ENCODE results near the gene CTDSP1. TPM values are rescaled to one million over a fixed set of nuclear protein-coding genes. Genes with fewer than 3 reads are reported as not detected.

Gene CTDSP1
- total and polyA plus RNA-seq, 4 donors, result 38.3 to 76.5 (median 56.6) TPM

GRCh38 chr2:218432676-218433365, 33.2 kb downstream of the CTDSP1 start:
- no peak overlapping the region for H3K9ac ChIP-seq (ENCODE audit: low read depth in 1 of 2, low read length in 2 of 2)
- TF ChIP-seq RXRA (IDR thresholded peaks at IDR 0.05) (no peak), HNF4G (IDR thresholded peaks at IDR 0.05) (no peak), ZBTB33 (IDR thresholded peaks at IDR 0.05) (no peak), FOXA2 (IDR thresholded peaks at IDR 0.05) (no peak), NR2F2 (IDR thresholded peaks at IDR 0.05) (no peak), JUND (IDR thresholded peaks at IDR 0.05) (no peak), YY1 (IDR thresholded peaks at IDR 0.05) (no peak)
- TF ChIP-seq, protein P1, sequence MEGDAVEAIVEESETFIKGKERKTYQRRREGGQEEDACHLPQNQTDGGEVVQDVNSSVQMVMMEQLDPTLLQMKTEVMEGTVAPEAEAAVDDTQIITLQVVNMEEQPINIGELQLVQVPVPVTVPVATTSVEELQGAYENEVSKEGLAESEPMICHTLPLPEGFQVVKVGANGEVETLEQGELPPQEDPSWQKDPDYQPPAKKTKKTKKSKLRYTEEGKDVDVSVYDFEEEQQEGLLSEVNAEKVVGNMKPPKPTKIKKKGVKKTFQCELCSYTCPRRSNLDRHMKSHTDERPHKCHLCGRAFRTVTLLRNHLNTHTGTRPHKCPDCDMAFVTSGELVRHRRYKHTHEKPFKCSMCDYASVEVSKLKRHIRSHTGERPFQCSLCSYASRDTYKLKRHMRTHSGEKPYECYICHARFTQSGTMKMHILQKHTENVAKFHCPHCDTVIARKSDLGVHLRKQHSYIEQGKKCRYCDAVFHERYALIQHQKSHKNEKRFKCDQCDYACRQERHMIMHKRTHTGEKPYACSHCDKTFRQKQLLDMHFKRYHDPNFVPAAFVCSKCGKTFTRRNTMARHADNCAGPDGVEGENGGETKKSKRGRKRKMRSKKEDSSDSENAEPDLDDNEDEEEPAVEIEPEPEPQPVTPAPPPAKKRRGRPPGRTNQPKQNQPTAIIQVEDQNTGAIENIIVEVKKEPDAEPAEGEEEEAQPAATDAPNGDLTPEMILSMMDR (IDR thresholded peaks at IDR 0.05; ENCODE audit: low read depth, low read length, missing input control), result no peak

DNA sequence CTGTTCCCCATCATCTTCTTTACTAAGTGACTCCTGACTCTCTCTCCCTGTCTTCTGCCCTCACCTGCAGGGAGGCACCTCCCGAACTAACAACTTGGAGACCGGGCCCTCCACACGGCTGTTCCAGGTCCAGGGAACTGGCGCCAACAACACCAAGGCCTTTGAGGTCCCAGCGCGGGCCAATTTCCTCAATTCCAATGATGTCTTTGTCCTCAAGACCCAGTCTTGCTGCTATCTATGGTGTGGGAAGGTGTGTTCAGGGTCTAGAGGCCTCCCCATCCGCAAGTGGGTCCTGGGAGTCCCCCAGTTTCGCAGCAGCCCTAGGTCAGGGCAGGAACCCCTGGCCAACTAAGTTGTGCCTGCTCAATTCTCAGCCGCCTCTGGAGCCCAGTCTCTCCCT, 34.8 kb downstream of the CTDSP1 start:
- DNase-seq (ENCODE audit: low spot score), result no peak
- no peak overlapping the region for H3K4me3 ChIP-seq (ENCODE audit: low read depth in 1 of 3, low read length in 3 of 3)
- no peak for TF ChIP-seq FOXA1 (IDR thresholded peaks at IDR 0.05)
- TF ChIP-seq, protein P1 (IDR thresholded peaks at IDR 0.05; ENCODE audit: low read depth, low read length, missing input control), result no peak
- no peak for TF ChIP-seq HNF4G (IDR thresholded peaks at IDR 0.05)
- no peak for TF ChIP-seq EGR1 (IDR thresholded peaks at IDR 0.05; ENCODE audit: low read depth in 2 of 2)
- TF ChIP-seq JUND (IDR thresholded peaks at IDR 0.05), result no peak
- TF ChIP-seq RXRA (IDR thresholded peaks at IDR 0.05), result no peak
- no peak for TF ChIP-seq SP1 (IDR thresholded peaks at IDR 0.05)
- no peak for TF ChIP-seq TAF1 (conservative IDR thresholded peaks at IDR 0.05)
- TF ChIP-seq, protein P2, sequence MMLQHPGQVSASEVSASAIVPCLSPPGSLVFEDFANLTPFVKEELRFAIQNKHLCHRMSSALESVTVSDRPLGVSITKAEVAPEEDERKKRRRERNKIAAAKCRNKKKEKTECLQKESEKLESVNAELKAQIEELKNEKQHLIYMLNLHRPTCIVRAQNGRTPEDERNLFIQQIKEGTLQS (IDR thresholded peaks at IDR 0.05), result no peak
- TF ChIP-seq HNF4A (conservative IDR thresholded peaks at IDR 0.05), result no peak
- TF ChIP-seq, protein P3, sequence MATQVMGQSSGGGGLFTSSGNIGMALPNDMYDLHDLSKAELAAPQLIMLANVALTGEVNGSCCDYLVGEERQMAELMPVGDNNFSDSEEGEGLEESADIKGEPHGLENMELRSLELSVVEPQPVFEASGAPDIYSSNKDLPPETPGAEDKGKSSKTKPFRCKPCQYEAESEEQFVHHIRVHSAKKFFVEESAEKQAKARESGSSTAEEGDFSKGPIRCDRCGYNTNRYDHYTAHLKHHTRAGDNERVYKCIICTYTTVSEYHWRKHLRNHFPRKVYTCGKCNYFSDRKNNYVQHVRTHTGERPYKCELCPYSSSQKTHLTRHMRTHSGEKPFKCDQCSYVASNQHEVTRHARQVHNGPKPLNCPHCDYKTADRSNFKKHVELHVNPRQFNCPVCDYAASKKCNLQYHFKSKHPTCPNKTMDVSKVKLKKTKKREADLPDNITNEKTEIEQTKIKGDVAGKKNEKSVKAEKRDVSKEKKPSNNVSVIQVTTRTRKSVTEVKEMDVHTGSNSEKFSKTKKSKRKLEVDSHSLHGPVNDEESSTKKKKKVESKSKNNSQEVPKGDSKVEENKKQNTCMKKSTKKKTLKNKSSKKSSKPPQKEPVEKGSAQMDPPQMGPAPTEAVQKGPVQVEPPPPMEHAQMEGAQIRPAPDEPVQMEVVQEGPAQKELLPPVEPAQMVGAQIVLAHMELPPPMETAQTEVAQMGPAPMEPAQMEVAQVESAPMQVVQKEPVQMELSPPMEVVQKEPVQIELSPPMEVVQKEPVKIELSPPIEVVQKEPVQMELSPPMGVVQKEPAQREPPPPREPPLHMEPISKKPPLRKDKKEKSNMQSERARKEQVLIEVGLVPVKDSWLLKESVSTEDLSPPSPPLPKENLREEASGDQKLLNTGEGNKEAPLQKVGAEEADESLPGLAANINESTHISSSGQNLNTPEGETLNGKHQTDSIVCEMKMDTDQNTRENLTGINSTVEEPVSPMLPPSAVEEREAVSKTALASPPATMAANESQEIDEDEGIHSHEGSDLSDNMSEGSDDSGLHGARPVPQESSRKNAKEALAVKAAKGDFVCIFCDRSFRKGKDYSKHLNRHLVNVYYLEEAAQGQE (IDR thresholded peaks at IDR 0.05), result no peak
- no peak for TF ChIP-seq RAD21 (IDR thresholded peaks at IDR 0.05)
- TF ChIP-seq ZBTB33 (IDR thresholded peaks at IDR 0.05), result no peak
- TF ChIP-seq FOXA2 (IDR thresholded peaks at IDR 0.05), result no peak
- TF ChIP-seq MAX (IDR thresholded peaks at IDR 0.05), result no peak
- no peak for TF ChIP-seq YY1 (IDR thresholded peaks at IDR 0.05)
- no peak for TF ChIP-seq GABPA (IDR thresholded peaks at IDR 0.05 in 1 of 2, conservative IDR thresholded peaks at IDR 0.05 in 1 of 2)
- no peak for TF ChIP-seq NR2F2 (IDR thresholded peaks at IDR 0.05)
- peaks cover 0 to 7% (median 5%) of the 10 kb centered on the region in 4 donors for H3K4me1 ChIP-seq (ENCODE audit: control insufficient read depth in 4 of 4, insufficient read depth in 4 of 4, low read length in 3 of 4)
- 96% methylated on average over 9 of the region's 9 CpGs for WGBS
- H3K36me3 ChIP-seq (ENCODE audit: control insufficient read depth in 4 of 4, insufficient read depth in 3 of 4, low read depth in 1 of 4, low read length in 3 of 4), result peaks cover 0 to 62% (median 16%) of the 10 kb centered on the region in 4 donors
- no peaks in the 10 kb centered on the region for H3K9me3 ChIP-seq (ENCODE audit: control insufficient read depth in 4 of 4, low read length in 3 of 4)
- no peak overlapping the region for H3K9ac ChIP-seq (ENCODE audit: low read depth in 1 of 2, low read length in 2 of 2)
- H3K27me3 ChIP-seq (ENCODE audit: control insufficient read depth in 4 of 4, insufficient read depth in 4 of 4, low read length in 3 of 4), result no peaks in the 10 kb centered on the region
- H3K27ac ChIP-seq (ENCODE audit: low read depth in 1 of 2, low read length in 2 of 2), result no peak overlapping the region

More at GRCh38 chr2:218432676-218433365, 33.2 kb downstream of the CTDSP1 start:
- Histone ChIP-seq H3K4me3 (ENCODE audit: low read depth in 1 of 3, low read length in 3 of 3) (no peak overlapping the region), H3K27ac (ENCODE audit: low read depth in 1 of 2, low read length in 2 of 2) (no peak overlapping the region), H3K9me3 (ENCODE audit: control insufficient read depth in 4 of 4, low read length in 3 of 4) (no peaks in the 10 kb centered on the region), H3K27me3 (ENCODE audit: control insufficient read depth in 4 of 4, insufficient read depth in 4 of 4, low read length in 3 of 4) (no peaks in the 10 kb centered on the region), H3K4me1 (ENCODE audit: control insufficient read depth in 4 of 4, insufficient read depth in 4 of 4, low read length in 3 of 4) (peaks cover 0 to 7% (median 5%) of the 10 kb centered on the region in 4 donors), H3K36me3 (ENCODE audit: control insufficient read depth in 4 of 4, insufficient read depth in 3 of 4, low read depth in 1 of 4, low read length in 3 of 4) (peaks cover 0 to 63% (median 21%) of the 10 kb centered on the region in 4 donors)
- WGBS, result 95% methylated on average over 8 of the region's 8 CpGs
- no peak for DNase-seq (ENCODE audit: low spot score)

Data from liver (tissue), 9 donors.